ENCODE results near the gene CFAP47. TPM values are rescaled to one million over a fixed set of nuclear protein-coding genes. Genes with fewer than 3 reads are reported as not detected.
"Not testable (repeated sequence)": the region's sequence is repeated elsewhere in the genome, so short reads cannot be mapped to it uniquely, and the experiment has no call there.

Gene CFAP47
- total RNA-seq, 1 donor from 2014 or later: under 0.01 TPM

DNA sequence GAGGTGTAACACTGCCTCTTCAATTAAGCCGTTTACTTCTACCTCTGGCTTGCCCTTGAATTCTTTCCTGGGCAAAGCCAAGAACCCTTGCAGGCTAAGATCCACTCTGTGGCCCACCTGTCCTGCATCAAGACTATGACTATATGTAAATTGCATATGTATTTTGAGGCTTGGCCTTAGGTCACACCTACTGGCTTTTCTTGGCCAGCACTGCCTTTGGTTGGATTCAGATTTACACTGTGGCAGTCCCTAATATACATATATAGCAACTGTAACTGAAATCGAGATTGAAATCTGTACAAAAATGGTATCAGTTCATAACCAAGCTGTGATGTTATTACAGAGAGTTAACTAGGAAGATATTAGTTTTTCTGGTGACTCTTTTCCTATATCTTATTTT, 151.5 kb downstream of the CFAP47 start:
- H3K27me3 ChIP-seq (ENCODE audit: control insufficient read depth in 3 of 3, insufficient read depth in 3 of 3, low read length in 3 of 3): no peaks in the 10 kb centered on the region
- H3K9me3 ChIP-seq (ENCODE audit: control insufficient read depth in 3 of 3, low read length in 3 of 3): no peaks in the 10 kb centered on the region

DNA sequence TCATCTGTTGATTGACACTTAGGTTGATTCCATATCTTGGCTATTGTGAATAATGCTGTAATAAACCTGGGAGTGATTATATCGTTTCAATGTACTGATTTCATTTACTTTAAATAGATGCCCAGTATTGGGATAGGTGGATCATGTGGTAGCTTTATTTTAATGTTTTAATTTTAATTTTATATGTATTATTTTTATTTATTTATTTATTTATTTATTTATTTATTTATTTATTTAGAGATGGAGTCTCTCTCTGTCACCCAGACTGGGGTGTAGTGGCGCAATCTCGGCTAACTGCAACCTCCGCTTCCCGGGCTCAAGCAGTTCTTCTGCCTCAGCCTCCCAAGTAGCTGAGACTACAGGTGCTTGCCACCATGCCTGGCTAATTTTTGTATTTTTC, 155.5 kb downstream of the CFAP47 start:
- not testable (repeated sequence) for H3K27ac ChIP-seq (ENCODE audit: low read depth, low read length); H3K9ac ChIP-seq (ENCODE audit: low read depth in 1 of 3, low read length in 3 of 3); H3K4me1 ChIP-seq (ENCODE audit: control insufficient read depth in 3 of 3, insufficient read depth in 3 of 3, low read length in 3 of 3); H3K27me3 ChIP-seq (ENCODE audit: control insufficient read depth in 3 of 3, insufficient read depth in 3 of 3, low read length in 3 of 3); H3K36me3 ChIP-seq (ENCODE audit: control insufficient read depth in 3 of 3, insufficient read depth in 3 of 3, low read length in 3 of 3); H3K9me3 ChIP-seq (ENCODE audit: control insufficient read depth in 3 of 3, low read length in 3 of 3); H3K4me3 ChIP-seq (ENCODE audit: low read length in 3 of 3)

More for the DNA sequence above, 151.5 kb downstream of the CFAP47 start:
- H3K9ac ChIP-seq (ENCODE audit: low read depth in 1 of 3, low read length in 3 of 3): no peak overlapping the region
- no peak overlapping the region for H3K27ac ChIP-seq (ENCODE audit: low read depth, low read length)
- no peaks in the 10 kb centered on the region for H3K36me3 ChIP-seq (ENCODE audit: control insufficient read depth in 3 of 3, insufficient read depth in 3 of 3, low read length in 3 of 3)
- no peaks in the 10 kb centered on the region for H3K4me1 ChIP-seq (ENCODE audit: control insufficient read depth in 3 of 3, insufficient read depth in 3 of 3, low read length in 3 of 3)
- H3K4me3 ChIP-seq (ENCODE audit: low read length in 3 of 3): no peak overlapping the region

DNA sequence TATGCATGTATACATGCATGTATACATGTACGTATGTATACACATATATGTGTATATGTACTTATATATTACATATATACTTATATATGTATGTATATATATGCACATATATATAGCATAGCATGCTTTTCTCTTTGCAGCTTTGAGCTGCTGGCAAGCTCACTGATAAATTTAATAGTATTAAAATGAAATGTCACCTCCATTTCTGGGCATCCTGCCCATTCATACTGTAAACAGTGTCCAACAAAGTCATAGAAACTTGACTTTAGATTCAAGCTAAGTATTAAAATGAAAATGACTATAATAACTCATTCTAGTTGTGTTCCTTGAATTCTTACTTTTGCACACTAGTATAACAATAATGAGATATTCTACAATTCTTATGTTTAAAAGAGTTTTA, 163.7 kb downstream of the CFAP47 start:
- H3K9me3 ChIP-seq (ENCODE audit: control insufficient read depth in 3 of 3, low read length in 3 of 3): no peaks in the 10 kb centered on the region
- no peaks in the 10 kb centered on the region for H3K4me1 ChIP-seq (ENCODE audit: control insufficient read depth in 3 of 3, insufficient read depth in 3 of 3, low read length in 3 of 3)
- no peak overlapping the region for H3K4me3 ChIP-seq (ENCODE audit: low read length in 3 of 3)
- no peaks in the 10 kb centered on the region for H3K36me3 ChIP-seq (ENCODE audit: control insufficient read depth in 3 of 3, insufficient read depth in 3 of 3, low read length in 3 of 3)
- H3K9ac ChIP-seq (ENCODE audit: low read depth in 1 of 3, low read length in 3 of 3): no peak overlapping the region
- no peaks in the 10 kb centered on the region for H3K27me3 ChIP-seq (ENCODE audit: control insufficient read depth in 3 of 3, insufficient read depth in 3 of 3, low read length in 3 of 3)
- H3K27ac ChIP-seq (ENCODE audit: low read depth, low read length): no peak overlapping the region

DNA sequence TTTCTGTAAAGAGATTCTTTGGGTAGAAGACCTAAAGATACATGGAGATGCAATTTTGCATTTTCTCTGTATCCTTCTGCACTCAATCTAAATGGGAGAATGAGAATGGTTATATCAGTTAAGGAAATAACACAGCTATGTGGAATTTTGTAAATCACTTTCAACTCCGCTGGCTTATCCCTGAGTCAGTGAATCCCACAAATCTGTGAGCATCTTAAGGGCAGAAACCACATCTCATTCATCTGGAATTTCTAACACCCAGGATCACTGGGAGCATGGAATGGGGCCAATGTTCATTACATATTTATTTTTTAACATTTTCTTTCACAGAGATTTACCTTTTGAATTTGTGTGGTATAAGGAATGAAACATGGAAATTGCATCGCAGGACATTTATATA, 167.8 kb downstream of the CFAP47 start:
- H3K9ac ChIP-seq (ENCODE audit: low read depth in 1 of 3, low read length in 3 of 3): no peak overlapping the region
- no peaks in the 10 kb centered on the region for H3K4me1 ChIP-seq (ENCODE audit: control insufficient read depth in 3 of 3, insufficient read depth in 3 of 3, low read length in 3 of 3)
- no peaks in the 10 kb centered on the region for H3K36me3 ChIP-seq (ENCODE audit: control insufficient read depth in 3 of 3, insufficient read depth in 3 of 3, low read length in 3 of 3)
- no peak overlapping the region for H3K4me3 ChIP-seq (ENCODE audit: low read length in 3 of 3)
- H3K9me3 ChIP-seq (ENCODE audit: control insufficient read depth in 3 of 3, low read length in 3 of 3): no peaks in the 10 kb centered on the region
- no peaks in the 10 kb centered on the region for H3K27me3 ChIP-seq (ENCODE audit: control insufficient read depth in 3 of 3, insufficient read depth in 3 of 3, low read length in 3 of 3)
- no peak overlapping the region for H3K27ac ChIP-seq (ENCODE audit: low read depth, low read length)

DNA sequence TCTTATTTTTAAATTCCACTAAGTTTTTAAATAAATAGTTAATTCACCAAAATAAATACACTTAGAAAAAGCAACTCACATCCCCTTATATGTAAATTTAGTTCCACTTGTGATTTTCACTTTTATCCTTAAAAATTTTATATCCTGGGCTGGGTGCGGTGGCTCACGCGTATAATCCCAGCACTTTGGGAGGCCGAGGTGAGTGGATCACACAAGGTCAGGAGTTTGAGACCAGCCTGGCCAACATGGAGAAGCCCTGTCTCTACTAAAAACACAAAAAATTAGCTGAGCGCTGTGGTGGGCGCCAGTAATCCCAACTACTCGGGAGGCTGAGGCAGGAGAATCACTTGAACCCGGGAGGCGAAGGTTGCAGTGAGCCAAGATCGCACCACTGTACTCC, 169.4 kb downstream of the CFAP47 start:
- H3K4me3 ChIP-seq (ENCODE audit: low read length in 3 of 3); H3K9me3 ChIP-seq (ENCODE audit: control insufficient read depth in 3 of 3, low read length in 3 of 3); H3K36me3 ChIP-seq (ENCODE audit: control insufficient read depth in 3 of 3, insufficient read depth in 3 of 3, low read length in 3 of 3); H3K4me1 ChIP-seq (ENCODE audit: control insufficient read depth in 3 of 3, insufficient read depth in 3 of 3, low read length in 3 of 3); H3K27ac ChIP-seq (ENCODE audit: low read depth, low read length); H3K27me3 ChIP-seq (ENCODE audit: control insufficient read depth in 3 of 3, insufficient read depth in 3 of 3, low read length in 3 of 3); H3K9ac ChIP-seq (ENCODE audit: low read depth in 1 of 3, low read length in 3 of 3): not testable (repeated sequence)

DNA sequence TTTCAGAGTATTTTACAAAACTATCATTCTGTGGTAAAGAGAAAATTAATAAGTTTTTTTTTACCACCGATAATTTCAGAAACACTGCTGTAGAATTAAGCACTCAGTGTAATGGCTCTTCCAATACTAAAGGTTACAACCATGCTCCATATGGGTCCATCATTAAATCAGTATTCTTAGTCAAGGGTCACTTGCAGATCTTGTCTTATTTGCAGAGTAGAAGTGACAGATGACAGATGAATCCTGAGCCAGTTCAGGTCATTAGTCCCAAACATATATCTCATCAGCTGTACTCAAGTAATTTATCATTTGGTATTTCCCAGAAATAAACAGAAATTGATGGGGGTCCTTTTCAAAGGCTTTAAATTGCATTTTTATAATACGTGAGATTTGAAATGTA, 182.9 kb downstream of the CFAP47 start:
- H3K4me1 ChIP-seq (ENCODE audit: control insufficient read depth in 3 of 3, insufficient read depth in 3 of 3, low read length in 3 of 3): no peaks in the 10 kb centered on the region
- no peaks in the 10 kb centered on the region for H3K27me3 ChIP-seq (ENCODE audit: control insufficient read depth in 3 of 3, insufficient read depth in 3 of 3, low read length in 3 of 3)
- H3K36me3 ChIP-seq (ENCODE audit: control insufficient read depth in 3 of 3, insufficient read depth in 3 of 3, low read length in 3 of 3): no peaks in the 10 kb centered on the region
- H3K9ac ChIP-seq (ENCODE audit: low read depth in 1 of 3, low read length in 3 of 3): no peak overlapping the region
- H3K27ac ChIP-seq (ENCODE audit: low read depth, low read length): no peak overlapping the region
- H3K4me3 ChIP-seq (ENCODE audit: low read length in 3 of 3): no peak overlapping the region
- H3K9me3 ChIP-seq (ENCODE audit: control insufficient read depth in 3 of 3, low read length in 3 of 3): no peaks in the 10 kb centered on the region

DNA sequence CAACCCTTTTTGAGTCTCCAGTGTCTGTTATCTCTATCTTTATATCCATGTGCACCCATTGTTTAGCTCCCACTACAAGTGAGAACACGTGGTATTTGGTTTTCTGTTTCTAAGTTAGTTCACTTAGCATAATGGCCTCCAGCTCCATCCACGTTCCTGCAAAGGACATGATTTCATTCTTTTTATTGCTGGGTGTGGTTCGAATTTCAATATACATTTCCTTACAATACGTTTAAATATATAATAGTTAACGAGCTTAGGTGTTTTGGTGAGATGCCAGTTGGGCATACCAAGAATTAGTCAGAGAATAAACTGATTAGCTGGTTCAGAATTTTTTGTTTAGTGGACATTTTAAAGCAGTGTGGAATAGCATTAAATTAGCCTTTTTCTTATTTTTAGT, 196.7 kb downstream of the CFAP47 start:
- no peak overlapping the region for H3K4me3 ChIP-seq (ENCODE audit: low read length in 3 of 3)
- no peaks in the 10 kb centered on the region for H3K36me3 ChIP-seq (ENCODE audit: control insufficient read depth in 3 of 3, insufficient read depth in 3 of 3, low read length in 3 of 3)
- H3K9me3 ChIP-seq (ENCODE audit: control insufficient read depth in 3 of 3, low read length in 3 of 3): no peaks in the 10 kb centered on the region
- no peak overlapping the region for H3K9ac ChIP-seq (ENCODE audit: low read depth in 1 of 3, low read length in 3 of 3)
- no peak overlapping the region for H3K27ac ChIP-seq (ENCODE audit: low read depth, low read length)
- no peaks in the 10 kb centered on the region for H3K4me1 ChIP-seq (ENCODE audit: control insufficient read depth in 3 of 3, insufficient read depth in 3 of 3, low read length in 3 of 3)
- H3K27me3 ChIP-seq (ENCODE audit: control insufficient read depth in 3 of 3, insufficient read depth in 3 of 3, low read length in 3 of 3): no peaks in the 10 kb centered on the region

DNA sequence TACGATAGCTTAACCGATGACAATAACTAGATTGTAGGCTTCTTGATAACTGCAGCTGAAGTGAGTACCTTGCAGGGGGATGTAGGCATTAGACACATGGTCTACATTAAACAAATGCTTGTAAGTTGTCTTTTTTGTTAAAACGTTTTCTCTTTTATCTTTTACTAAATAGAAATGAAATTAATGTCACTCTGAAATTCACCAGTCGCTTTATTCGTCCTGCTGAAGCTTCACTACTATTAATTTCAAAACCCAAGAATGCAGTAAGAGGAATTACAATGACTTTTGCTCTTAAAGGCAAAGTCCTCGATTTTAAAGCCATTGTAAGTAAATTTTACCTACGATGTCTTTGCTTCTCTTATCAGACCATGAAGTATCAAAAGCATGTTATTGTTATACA, 239.7 kb downstream of the CFAP47 start:
- Histone ChIP-seq H3K4me1 (ENCODE audit: control insufficient read depth in 3 of 3, insufficient read depth in 3 of 3, low read length in 3 of 3) (no peaks in the 10 kb centered on the region), H3K4me3 (ENCODE audit: low read length in 3 of 3) (no peak overlapping the region), H3K9me3 (ENCODE audit: control insufficient read depth in 3 of 3, low read length in 3 of 3) (no peaks in the 10 kb centered on the region), H3K27me3 (ENCODE audit: control insufficient read depth in 3 of 3, insufficient read depth in 3 of 3, low read length in 3 of 3) (no peaks in the 10 kb centered on the region), H3K9ac (ENCODE audit: low read depth in 1 of 3, low read length in 3 of 3) (no peak overlapping the region), H3K36me3 (ENCODE audit: control insufficient read depth in 3 of 3, insufficient read depth in 3 of 3, low read length in 3 of 3) (no peaks in the 10 kb centered on the region), H3K27ac (ENCODE audit: low read depth, low read length) (no peak overlapping the region)

DNA sequence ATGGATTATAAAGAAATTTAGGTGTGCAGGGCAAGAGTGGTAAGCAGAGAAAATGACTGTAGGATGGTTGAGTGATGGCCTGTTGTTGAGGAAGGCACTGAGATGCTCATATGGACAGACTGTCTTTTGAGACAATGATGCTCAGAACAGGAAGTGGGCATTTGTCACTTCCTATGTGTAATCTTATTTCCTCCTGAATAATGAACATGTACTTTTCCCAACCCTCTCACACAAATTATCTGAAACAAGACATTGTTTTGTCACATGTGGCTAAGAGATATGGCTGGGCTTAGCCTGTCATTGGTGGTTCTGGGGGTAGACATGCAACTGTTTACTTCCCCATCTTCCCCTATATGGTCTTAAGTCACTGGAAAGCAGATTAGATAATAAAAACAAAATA, 240.5 kb downstream of the CFAP47 start:
- Histone ChIP-seq H3K4me1 (ENCODE audit: control insufficient read depth in 3 of 3, insufficient read depth in 3 of 3, low read length in 3 of 3) (no peaks in the 10 kb centered on the region), H3K9me3 (ENCODE audit: control insufficient read depth in 3 of 3, low read length in 3 of 3) (no peaks in the 10 kb centered on the region), H3K27ac (ENCODE audit: low read depth, low read length) (no peak overlapping the region), H3K27me3 (ENCODE audit: control insufficient read depth in 3 of 3, insufficient read depth in 3 of 3, low read length in 3 of 3) (no peaks in the 10 kb centered on the region), H3K4me3 (ENCODE audit: low read length in 3 of 3) (no peak overlapping the region), H3K9ac (ENCODE audit: low read depth in 1 of 3, low read length in 3 of 3) (no peak overlapping the region), H3K36me3 (ENCODE audit: control insufficient read depth in 3 of 3, insufficient read depth in 3 of 3, low read length in 3 of 3) (no peaks in the 10 kb centered on the region)

DNA sequence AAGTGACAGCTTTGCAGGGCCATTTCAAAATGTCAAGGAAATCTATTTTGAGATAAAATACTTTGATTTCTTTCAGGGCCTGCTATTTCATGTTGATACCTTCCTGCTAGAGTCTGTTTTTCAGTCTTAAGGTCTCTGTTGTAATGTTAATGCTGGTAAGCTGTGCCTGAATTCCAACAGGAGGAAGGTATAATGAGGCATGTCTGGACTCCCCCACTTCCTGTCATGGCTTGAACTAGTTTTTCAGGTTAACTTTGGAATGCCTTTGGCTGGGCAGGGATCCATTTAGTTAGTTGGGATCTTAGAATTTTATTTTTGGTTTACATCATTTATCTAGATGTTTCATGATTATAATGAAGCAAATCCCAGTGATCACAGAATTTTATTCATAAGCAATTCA, 279.0 kb downstream of the CFAP47 start:
- Histone ChIP-seq H3K36me3 (ENCODE audit: control insufficient read depth in 3 of 3, insufficient read depth in 3 of 3, low read length in 3 of 3) (no peaks in the 10 kb centered on the region), H3K4me1 (ENCODE audit: control insufficient read depth in 3 of 3, insufficient read depth in 3 of 3, low read length in 3 of 3) (no peaks in the 10 kb centered on the region), H3K27ac (ENCODE audit: low read depth, low read length) (no peak overlapping the region), H3K9me3 (ENCODE audit: control insufficient read depth in 3 of 3, low read length in 3 of 3) (no peaks in the 10 kb centered on the region), H3K27me3 (ENCODE audit: control insufficient read depth in 3 of 3, insufficient read depth in 3 of 3, low read length in 3 of 3) (no peaks in the 10 kb centered on the region), H3K9ac (ENCODE audit: low read depth in 1 of 3, low read length in 3 of 3) (no peak overlapping the region), H3K4me3 (ENCODE audit: low read length in 3 of 3) (no peak overlapping the region)

DNA sequence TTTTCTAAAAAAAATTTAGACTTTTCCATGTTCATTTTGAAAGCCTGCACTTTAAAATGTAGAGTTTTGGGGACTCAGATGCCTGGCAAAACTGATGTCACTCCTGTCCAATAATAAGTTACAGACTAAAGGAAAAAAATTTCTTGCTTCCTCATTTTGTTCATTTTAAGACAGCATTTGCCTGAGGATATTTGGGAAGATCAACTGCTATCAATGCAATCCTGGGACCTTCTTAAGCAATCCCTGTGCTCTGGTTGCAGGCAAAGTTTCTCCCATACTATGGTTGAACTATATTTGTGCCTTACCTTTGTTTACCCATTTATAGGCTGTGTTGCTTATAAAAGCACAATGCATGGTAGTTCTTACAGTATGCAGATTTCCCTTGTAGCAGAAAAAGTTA, 280.4 kb downstream of the CFAP47 start:
- no peak overlapping the region for H3K4me3 ChIP-seq (ENCODE audit: low read length in 3 of 3)
- H3K4me1 ChIP-seq (ENCODE audit: control insufficient read depth in 3 of 3, insufficient read depth in 3 of 3, low read length in 3 of 3): no peaks in the 10 kb centered on the region
- H3K27me3 ChIP-seq (ENCODE audit: control insufficient read depth in 3 of 3, insufficient read depth in 3 of 3, low read length in 3 of 3): no peaks in the 10 kb centered on the region
- no peaks in the 10 kb centered on the region for H3K36me3 ChIP-seq (ENCODE audit: control insufficient read depth in 3 of 3, insufficient read depth in 3 of 3, low read length in 3 of 3)
- H3K27ac ChIP-seq (ENCODE audit: low read depth, low read length): no peak overlapping the region
- no peaks in the 10 kb centered on the region for H3K9me3 ChIP-seq (ENCODE audit: control insufficient read depth in 3 of 3, low read length in 3 of 3)
- no peak overlapping the region for H3K9ac ChIP-seq (ENCODE audit: low read depth in 1 of 3, low read length in 3 of 3)
